Measurements from ENCODE around the gene LCP1.

- TF ChIP-seq YY1 (IDR thresholded peaks at IDR 0.05; ENCODE audit: insufficient read depth, insufficient read length) = no peak
- TF ChIP-seq ZNF274 (IDR thresholded peaks at IDR 0.05; ENCODE audit: low read depth, low read length) = no peak
These were observed 3.7 kb upstream of the LCP1 start for GRCh38 chr13:46185634-46186033.
